Skin of body (tissue), 2 donors: ENCODE results near the gene TLR5. TPM values are rescaled to one million over a fixed set of nuclear protein-coding genes. Genes with fewer than 3 reads are reported as not detected.
A peak's percentile ranks its signal among the peaks of the same experiment; 100 is the strongest.

Source experiments
- DNase-seq: peaks from one replicate; lab custom pipeline; 2025; lab: John Stamatoyannopoulos, UW
- total RNA-seq: library from RNA; depleted of rRNA; stranded (reverse); fragments of >200 nt; gene quantifications from one replicate; pipeline ENCODE4 v1.2.3, GENCODE V29; 2014

TLR5 gene
- total RNA-seq, 1 donor from 2014 or later: 5.5 TPM

DNA sequence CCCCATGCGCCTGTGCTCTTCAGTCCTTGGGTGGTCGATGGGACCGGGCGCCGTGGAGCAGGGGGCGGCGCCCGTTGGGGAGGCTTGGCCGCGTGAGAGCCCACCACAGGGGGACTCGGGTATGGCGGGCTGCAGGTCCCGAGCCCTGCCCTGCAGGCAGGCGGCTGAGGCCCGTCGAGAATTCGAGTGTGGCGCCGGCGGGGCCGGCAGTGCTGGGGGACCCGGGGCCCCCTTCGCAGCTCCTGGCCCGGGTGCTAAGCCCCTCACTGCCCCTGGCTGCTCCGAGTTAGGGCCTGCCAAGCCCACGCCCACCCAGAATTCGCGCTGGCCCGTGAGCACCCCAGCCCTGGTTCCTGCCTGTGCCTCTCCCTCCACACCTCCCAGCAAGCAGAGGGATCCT is 26.1 kb downstream of the TLR5 start:
- no peak for DNase-seq

DNA sequence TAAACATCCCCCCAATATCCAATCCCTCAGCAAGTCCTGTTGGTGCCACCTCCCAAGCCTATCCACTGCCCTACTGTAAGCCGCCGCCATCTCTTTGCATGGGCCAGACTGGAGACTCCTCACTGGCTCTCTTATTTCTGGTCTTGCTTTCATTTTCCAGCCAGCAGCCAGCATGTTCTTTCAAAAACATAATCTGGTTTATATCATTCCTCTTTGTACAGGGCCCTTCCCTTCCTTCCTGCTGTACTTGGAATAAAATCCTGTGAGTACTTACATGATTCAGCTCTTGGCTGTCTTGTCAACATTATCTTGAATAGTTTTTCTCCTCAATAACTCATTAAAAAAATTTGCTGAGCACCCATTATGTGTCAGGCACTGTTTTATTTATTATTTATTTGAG is 28.2 kb downstream of the TLR5 start:
- peak; percentile 31 for DNase-seq

DNA sequence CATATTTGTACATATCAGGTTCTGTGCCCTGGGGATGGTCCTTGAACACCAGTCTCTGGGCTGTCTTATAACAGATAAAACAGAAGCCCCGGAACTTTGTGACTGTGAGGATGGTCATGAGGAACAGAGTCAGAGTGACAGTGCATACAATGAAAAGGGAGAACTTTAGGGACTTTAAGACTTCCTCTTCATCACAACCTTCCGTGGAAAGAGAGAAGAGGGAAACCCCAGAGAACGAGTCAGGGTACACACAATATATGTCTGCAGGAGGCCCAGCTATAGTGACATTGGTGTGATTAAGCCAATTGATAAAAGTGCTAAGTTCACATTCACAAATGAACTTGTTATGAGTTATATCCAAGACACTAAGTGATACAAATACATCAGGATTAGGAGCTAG is 32.1 kb downstream of the TLR5 start:
- DNase-seq: no peak

DNA sequence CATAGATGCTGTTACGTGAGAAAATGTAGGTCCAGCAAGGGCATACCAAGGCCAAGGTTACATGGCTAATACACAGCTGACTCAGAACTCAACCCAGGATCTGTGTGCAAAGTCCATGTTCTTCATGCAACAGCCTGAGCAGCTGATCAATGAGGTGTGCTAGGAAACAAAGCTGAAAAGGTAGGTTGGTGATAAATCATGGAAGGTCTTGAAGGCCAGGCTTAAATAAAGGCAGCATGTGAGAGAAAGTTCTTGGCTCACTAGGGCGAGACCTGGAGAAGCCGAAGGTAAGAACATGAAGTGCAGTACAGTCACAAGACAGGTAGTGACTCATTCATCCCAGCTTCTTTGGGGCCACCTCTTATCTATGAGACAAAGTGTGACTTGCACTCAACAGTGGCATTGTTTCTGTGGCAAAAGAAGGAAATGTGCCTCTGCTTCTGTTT is 33.4 kb downstream of the TLR5 start:
- no peak for DNase-seq

DNA sequence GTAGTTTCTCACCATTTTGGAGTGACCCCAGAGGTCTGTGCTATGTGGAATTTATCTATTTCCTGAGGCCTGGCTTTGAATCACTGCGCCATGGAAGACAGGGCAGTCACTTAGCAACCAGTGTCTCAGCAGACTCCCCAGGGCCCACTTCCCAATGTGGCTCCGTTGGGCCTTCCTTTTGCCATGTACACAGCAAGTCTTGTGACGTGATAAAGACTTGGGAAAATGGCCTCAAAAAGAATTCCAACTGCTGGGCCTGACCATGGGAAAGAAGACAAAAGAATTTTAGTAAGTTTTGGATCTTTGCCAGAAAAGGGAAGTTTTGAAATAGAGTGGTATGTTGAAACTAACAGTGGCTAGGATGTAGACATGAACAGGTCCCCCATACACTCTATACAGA is 36.2 kb downstream of the TLR5 start:
- no peak for DNase-seq

DNA sequence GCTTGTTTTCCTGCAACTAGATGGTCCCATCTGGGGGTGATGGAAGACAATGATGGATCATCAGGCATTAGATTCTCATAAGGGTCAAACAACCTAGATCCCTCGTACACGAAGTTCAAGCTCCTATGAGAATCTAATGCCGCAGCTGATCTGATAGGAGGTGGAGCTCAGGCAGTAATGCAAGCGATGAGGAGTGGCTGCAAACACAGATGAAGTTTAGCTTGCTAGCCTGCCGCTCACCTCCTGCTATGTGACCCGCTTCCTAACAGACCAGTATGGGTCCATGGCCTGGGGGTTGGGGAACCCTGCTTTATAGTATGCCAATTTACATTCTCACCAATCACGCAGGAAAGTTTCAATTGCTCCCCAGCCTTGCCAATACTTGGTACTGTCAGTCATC is 37.5 kb downstream of the TLR5 start:
- no peak for DNase-seq

DNA sequence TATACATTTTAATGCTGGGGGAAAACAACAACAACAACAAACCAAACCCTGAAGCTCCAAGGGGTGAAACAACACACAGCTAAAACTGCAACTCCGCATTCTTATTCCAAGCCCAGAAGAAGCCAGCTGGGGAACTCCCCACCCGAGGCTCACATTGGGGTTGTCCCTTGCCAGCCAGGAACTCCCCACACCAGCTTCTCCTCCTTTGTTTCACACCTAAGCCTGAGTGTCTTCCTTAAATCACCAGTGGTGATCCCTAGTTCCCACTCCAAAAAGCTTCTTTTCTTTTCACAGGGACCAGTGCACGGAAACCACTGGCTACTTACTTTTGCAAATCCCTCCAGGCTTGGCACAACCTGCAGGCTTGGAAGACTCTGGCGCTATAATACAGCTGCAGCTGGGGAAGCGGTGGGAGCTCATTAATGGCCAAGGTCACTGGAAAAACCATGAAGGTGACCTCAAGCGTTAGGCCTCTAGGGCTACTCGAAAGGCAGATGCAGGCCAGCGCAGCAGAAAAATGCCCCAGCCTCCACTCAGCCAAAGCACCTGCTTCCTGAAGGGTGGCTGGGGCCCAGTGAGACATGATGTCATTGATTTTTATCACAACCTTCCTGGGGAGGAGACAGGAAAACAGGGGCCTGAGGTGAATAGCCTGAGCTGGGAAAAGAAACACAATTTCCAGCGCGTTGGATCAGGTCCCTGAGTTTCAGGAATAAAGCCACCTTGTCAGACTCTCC is 40.1 kb downstream of the TLR5 start:
- DNase-seq: no peak

DNA sequence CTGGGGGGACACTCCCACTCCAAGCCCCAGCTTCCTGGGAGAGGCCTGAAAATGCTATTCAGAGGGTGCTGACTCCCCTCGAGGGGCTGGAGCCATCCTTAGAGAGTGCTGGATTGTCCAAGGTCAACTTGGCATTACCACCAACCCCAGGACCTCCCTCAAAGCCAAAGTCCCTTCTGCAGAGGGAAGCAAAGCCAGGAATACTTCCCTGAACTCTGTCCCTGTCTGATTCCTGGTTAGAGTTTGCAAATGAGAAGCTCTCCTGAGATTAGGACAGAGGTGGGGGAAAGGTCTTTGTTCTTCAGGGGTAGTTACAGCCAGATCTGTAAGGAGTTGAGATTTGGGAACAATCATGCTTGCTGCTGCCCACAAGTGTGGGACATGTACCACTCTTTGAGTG is 45.3 kb downstream of the TLR5 start:
- no peak for DNase-seq

DNA sequence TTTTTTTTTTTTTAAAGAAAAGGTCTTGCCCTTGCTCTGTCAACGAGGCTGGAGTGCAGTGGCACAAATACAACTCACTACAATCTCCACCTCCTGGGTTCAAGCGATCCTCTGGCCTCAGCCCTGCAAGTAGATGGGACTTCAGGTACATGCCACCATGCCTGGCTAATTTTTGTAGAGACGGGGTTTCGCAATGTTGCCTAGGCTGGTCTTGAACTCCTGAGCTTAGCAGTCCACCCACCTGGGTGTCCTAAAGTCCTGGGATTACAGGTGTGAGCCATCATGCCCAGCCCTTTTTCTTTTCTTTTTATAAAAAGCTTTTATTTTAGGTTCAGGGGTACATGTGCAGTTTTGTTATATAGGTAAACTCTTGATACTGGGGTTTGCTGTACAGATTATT is 47.2 kb downstream of the TLR5 start:
- no peak for DNase-seq

DNA sequence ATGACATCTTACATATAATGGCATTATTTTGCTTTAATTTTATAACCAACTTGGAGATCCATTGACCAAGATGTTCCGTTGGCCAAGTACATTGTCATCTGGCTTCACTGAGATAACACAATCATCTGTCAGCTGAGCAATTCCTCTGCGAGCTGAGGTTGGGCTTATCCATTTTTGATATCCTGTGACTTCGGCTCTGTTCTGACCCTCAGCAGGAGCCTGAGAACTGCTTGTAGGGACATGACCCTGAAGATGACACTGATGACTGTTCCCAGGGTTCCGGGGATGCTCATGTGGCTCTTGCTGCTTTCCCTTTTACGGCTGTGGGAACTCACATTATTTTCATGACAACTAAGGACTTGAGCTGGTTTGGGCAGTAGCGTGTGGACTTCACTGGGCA is 51.2 kb downstream of the TLR5 start:
- DNase-seq: no peak

DNA sequence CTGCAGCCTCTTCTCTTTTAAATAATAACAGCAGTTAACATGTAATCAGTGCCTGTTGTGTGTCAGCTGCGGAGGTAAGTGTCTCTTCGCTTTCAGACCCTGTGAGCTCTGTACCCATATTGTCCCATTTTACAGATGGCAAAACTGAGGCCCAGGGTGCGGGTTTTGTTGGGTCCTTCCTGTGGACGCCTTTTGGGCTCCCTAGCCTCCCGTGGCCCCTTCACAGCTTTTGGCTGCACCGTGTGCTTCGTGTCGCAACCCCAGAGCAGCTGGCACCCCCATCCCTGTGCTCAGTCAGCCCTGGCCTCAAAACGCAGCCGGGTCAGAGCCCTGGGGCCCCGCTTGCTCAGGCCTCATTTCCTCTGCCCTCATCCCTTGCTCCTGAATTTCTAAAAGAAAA is 53.8 kb downstream of the TLR5 start:
- DNase-seq: no peak

DNA sequence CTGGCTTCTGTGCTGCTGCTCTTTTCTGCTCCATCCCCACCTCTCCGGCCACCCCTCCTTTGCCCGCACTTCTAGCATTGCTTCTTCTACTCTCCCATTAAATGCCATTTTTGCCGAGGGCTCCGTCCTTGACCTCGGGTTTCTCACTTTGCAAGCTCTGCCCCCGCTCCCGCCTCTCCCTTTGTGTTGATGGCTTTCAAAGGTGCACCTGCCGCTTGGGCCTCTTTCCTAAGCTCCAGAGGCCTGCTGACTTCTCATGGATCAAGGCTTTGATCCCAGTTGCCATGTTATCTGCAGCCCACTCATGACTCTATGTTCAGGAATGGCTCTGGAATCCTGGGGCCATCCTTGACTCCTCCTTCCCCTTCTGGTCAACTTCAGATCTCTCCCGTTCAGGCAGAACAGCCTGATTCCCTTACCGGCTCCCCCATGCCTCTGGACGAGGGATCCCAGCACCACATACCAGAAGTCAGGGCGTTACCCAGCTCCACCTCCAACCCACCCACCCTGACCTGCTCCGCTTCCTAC is 54.3 kb downstream of the TLR5 start:
- no peak for DNase-seq

DNA sequence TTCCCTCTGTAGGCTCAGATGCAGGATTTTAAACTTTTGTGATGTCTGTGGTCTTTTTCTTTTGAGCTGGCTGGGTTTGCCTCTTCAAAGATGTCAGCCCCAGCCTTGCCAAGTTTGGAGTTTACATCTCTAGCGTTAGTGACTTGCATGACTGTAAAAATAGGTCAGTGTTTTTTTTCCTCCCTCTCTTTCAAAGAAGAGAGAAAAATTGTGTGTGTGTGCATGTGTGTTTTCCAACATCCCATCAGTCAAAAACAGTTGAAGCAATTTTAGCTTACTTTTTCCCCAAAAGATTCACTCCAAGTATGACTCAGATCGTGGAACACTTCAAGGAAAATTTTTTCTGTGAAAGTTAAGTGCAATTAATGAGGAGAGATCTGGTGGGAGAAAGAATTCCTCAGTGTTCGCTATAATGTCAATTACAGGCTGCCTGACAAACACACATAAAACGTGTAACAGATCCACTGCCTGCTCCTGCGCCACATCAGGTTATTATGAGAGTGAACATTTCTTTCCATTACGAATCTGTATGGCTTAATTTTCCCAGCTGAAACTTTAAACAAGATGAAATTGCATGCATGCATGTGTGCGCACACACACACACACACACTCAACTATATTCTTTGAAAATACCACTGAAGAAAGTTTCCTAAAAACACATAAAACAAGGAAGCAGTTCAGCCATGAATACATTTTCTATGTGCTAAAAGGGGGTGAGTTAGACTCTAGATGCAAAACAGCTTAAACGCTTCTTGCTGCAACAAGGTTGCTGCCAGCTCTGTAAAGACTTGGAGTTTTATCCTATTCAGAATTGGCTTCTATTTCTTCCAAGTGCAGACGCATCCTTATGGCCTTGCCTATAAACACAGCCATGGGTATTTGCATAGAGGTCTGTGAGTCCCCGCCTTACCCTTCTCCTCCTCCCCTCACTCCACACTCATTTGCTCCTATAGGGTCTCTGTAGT is 55.5 kb downstream of the TLR5 start:
- peak; percentile 94 for DNase-seq

DNA sequence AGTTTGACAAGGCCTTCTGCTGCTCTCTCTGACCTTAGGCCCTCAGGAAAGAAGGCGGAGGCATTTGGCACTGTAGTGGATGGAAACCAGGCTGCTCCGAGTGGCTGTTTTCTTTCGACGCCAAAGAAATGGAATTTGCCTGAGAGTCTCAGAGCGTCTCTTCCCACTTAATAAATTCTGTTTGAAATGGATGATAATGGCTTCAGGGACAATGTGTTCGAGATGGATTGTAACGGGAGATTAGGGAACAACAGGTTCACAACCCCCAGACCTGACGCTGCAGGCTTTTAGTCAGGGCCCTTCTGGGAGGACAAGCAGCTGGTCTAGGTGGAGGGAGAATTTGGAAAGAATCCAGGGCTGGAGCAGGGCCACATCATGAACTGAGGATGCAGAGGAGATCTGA is 58.6 kb downstream of the TLR5 start:
- DNase-seq: no peak

DNA sequence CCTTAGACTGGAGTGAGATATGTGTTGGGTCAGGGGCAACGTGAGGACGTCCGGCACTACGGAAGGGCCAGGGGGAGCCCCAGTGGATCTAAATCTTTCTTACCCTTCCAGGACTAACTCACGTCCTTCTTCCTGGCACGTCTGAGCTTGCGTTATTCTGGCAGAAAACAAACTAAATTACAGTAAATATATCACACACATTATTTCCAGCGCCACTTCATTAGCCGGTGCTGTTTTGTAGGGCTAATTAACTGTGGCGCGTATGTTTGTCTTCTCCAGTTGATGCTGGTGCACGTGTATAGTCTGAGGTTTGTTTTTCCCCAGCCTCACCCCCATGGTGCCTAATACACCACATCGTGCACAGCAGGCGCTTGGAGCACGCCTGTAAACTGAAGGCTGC is 59.2 kb downstream of the TLR5 start:
- DNase-seq: no peak

DNA sequence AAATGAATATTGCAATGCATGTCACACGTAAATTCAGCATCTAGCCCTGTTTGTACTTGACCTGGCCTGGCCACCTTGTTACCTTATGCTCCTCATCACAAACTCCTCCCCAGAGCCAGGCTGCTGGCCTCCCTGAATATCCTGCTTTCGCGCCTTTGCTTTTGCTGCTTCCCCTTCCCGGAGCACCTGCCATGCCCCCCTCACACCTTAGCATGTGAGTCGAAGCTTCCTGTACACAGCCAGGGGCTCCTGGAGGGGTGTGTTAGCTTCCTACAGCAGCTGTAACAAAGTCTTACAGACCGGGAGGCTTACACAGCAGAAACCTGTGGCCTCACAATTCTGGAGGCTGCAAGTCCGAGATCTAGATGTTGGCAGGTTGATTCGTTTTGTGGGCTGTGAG is 60.1 kb downstream of the TLR5 start:
- no peak for DNase-seq

DNA sequence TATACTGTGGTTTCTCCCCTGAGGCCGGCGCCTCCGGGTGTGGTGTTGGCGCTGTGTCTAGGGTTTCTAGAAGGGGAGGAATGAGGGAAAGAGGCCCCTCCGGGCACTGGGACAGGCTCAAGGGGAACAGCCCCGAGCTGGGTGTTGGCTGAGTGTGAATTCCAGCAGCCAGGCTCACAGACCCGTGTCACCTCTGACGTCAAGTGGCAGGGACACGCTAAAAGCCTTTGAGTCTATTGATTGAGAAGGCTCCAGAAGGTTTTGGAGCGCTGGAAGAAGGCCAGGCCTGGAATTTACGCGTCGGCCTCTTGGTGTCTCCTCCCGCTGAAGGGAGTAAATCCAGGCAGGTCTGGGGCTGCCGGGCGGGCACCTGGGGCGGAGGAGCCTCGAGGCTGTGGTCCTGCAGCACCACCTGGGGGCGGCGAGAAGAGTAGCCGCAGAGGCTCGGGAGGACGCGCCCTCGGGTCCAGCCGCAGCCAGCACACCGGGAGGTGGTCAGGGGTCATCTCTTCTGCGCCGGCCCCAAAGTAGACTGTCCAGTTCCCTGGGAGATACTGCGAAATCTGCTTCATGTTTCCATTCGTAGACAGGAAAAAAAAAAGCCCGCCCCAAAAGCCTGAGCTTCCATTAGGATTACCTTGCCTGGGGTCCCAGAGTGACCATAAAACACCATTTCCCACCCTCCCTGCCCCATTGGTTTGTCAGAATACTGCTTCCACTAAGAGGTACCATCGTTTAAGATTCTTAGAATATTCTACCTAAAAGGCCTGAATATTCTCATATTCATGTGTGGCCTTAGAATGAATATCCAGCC is 61.7 kb downstream of the TLR5 start:
- DNase-seq: peak; percentile 79

DNA sequence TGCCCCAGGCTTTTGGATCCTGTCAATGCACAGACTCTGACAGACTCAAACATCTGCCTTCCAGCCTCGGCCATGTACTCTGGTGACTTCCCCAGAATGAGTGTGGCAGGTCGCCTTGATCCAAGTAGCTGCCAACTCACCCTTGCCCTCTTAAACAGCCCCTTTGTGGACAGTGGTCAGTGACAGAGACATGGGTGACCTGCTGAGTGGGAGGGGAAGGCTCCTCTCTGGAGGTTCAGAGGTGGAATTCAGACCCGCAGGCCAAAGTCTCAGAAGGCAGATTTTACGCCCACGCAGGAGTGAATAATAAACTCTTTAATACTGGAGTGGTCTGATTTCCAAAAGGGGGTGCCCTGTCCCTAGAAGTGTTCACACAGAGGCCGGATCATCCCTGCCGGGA is 63.5 kb downstream of the TLR5 start:
- DNase-seq: no peak

DNA sequence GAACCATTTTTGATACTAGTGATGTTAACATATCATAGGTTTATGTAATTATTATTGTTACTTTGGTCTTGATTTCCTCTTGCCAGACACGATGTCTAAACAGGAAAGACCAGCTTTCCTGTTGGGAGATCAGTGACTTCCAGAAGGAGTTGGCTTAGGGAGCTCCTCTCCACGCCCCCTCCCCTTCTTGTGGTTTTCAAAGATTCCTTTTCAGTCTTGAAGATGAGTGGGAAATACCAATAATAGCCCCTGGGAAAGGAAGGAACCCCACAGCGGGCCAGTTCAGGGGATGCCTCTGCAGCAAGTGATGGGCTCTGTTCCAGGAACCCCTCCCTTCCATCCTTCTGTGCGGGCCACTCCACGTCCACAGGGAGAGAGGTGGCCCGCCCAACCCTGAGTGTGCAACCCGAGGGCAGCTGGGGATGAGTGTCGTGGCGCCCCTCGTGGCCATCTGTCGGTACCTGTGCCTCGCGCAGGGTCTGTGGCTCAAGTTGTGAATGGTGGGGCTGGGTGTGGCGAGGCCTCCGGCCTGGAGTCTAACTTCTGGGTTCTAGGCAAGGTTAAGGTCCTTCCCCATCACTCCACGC is 65.7 kb downstream of the TLR5 start:
- no peak for DNase-seq

DNA sequence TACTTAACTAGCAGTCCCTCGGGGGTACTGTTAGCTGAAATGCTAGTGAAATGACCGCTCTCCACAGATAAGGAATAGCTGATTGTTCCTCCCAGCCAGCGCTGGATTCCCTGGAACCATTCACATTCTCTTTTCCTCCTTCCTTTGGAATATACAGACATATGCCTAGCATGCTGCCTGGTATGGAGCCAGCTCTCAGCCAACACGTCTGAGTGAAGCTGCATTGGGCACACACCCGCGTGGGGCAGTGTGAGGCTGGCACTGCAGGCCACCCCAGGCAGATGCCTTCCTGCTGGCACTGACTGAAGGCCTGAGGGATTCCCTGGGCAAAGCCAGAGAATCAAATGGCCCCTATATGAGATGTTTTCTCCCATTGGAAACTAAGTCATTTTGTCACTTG is 66.7 kb downstream of the TLR5 start:
- DNase-seq: no peak

DNA sequence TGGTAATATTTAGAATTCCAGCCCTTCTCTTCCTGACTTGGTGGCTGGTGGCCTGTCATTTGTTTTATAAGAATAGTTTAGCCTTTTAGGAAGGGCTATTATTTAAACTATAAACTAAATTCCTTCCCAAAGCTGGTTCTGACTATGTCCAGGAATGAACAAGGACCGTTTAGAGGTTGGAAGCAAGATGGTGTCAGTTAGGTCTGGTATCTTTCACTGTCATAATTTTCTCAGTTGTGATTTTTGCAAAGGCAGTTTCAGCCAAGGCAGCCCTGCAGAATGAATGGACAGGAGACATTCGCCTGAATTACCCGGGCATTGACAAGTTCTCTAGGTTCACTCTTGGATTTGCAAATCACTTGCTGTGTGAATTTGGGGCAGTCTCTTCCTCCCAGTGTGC is 67.2 kb downstream of the TLR5 start:
- DNase-seq: no peak
